Hematopoietic multipotent progenitor cell treated with erythropoietin and hydrocortisone succinate and interleukin-3 and kit ligand, for 4 days (in vitro differentiated cells): ENCODE results near the gene PEX14.

ENCODE experiments used
- DNase-seq: peaks from one replicate; pipeline ENCODE4 v3.0.0-alpha.2; 2015

The PEX14 gene

DNA sequence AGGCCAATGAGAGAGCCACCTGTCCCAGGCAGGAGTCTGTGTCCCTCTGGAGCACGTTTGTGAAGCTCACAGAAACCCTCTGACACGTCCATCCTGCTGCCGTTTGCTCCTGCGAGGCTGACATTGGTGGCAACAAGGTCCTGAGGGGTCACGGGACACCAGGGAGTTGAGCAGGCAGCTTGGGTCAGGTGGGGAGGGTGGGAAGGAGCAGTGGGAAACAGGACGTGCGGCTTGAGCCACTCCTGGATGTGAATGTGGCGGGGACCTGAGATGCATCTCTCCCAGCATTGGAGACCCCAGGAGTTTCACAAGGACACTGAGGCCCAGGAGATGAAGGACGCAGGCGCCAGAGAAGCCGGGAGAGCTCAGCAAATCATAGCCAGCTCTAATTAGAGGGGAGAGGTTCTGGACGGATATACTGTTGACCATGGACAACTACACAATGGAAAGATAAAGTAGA lies 149.0 kb downstream of the PEX14 start:
- DNase-seq, result no peak

DNA sequence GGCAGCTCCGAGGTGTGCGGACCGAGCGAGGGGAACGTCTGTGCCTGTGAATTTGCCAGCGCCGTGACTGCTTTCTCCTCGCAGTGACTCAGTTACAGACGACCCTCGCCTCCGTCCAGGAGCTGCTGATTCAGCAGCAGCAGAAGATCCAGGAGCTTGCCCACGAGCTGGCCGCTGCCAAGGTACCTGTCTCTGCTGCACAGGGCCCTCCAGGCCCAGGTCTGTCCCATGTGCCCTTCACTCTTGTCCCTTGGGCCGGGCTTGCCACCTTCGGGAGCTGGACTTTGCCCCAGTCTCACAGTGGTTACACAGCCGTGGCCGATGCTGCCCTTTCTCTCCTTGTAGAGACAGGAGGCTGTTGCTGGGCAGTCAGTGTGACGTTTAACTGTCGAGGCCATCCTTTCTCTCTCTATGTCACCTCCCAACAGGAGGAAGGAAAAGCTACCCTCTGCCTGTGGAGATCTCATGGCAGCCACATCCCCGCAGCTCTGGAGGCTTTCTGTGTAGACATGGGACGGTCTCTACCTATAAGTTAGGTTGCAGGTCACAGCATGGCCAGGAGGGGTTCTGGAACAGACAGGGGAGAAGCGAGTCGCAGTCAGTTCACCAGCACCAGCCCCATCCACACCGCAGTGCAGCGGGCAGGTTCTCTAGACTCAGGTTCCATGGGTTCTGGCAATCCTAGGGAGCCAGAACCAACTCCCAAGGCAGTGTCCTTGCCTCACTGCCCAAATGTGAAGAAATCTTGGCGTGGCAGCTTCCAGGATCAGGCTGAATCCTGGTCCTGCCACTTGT lies 149.7 kb downstream of the PEX14 start:
- DNase-seq, result no peak

DNA sequence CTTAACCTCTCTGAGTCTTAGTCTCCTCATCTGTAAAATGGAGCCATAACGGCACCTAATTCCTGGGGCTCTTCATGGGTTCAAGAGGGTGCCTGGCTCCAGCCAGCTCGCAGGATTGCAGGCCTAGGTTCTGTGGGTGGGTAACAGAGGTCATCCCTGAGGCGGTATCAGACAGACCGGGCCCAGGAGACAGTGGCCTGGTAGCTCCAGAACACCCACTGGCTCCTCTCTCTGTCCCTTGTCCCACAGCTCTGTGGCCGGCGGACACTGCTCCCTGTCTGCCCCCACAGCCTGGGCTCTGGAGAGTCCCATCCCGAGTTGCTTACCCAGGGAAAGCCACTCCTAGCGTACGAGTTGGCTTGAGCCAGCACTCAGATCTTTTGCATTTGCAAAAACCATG lies 150.3 kb downstream of the PEX14 start:
- no peak for DNase-seq

DNA sequence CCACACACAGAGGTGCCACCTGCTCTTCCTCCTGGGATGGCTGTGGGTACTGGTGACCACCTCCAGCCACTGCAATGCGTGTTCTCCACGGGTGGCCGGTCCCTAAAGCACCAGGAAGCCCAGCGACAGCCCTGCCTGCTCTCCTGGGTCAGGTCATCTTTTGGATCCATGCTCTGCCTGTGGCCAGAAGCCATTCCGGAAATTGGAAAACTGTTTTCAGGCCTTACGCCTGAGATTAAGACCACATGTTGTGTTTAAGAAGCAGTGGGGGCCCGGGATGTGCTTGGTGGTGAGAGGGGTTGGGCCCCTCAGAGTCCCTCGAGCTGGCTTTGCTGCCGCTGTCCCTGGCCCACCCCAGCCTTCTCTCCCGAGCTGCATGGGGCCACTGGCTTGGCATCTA lies 150.8 kb downstream of the PEX14 start:
- DNase-seq, result no peak

DNA sequence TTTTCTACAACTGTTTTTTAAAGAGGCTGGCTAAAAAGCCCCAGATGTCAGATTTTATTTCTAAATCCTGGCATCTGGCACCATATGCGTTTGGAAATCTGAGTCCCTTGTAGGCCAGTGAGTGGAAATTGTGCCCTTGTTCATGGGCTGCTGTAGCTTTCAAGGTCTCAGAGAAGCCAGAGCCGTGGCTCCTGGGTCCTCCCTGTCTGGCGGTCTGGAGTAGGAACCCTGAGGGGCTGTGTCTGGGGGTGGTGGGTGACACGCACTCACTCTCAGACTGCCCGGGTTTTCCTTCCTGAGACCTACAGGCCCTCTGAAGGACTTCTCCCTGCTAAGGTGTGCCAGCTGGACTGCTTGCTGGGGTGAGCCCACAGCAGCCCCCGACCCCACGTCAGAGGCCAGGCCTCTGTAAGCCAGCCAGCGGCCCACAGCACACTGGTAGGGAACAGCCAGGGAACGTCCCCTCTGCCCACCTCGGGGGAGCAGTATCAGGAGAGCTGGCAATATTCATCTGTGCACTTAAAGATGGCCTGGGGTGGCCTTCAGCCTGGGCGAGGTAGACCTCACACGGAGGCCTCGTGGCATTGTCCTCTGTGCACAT lies 151.5 kb downstream of the PEX14 start:
- no peak for DNase-seq

DNA sequence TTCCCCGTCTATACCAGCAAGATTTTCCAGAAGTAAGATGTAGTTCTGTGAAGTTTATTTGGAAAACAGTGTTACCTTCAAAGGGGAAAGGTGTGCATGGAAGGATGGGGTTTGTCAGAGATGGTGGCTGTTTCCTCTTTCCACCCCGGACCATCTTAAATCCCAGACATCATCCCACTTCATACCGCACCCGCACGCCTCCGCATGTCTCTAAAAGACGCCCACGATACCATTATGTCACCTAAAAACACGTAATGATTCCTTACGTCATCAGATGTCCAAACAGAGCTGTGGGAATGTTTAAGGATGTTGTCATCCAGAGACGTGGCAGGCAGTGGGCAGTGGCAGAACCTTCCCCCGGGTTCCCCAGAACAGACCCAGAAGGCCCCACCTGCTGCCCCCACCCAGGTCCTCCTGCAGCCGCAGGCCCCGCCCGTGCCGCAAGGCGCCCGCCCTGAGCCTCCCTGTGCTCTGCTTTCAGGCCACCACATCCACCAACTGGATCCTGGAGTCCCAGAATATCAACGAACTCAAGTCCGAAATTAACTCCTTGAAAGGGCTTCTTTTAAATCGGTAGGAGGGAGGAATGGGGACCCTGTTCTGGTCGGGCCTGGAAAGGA lies 152.2 kb downstream of the PEX14 start:
- no peak for DNase-seq

DNA sequence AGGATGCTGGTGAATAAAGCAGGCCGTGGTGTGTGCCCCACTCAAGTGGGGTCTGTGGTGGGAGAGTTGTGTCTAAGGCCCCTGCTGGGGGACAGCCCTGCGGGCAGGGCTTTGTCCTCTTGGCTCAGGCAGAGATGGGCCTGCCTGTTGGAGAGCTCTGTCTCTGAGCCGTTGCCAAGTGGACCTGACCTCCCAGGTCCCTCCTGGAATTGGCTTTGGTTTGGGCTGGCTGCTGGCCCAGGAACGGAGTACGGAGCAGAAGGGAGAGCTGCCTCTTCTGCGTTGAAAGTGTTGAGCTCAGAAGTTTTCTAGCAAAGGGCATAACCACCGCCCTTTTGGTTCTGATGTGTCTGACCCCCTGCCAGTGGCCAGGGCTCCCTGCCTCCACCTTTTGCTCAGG lies 153.9 kb downstream of the PEX14 start:
- no peak for DNase-seq

DNA sequence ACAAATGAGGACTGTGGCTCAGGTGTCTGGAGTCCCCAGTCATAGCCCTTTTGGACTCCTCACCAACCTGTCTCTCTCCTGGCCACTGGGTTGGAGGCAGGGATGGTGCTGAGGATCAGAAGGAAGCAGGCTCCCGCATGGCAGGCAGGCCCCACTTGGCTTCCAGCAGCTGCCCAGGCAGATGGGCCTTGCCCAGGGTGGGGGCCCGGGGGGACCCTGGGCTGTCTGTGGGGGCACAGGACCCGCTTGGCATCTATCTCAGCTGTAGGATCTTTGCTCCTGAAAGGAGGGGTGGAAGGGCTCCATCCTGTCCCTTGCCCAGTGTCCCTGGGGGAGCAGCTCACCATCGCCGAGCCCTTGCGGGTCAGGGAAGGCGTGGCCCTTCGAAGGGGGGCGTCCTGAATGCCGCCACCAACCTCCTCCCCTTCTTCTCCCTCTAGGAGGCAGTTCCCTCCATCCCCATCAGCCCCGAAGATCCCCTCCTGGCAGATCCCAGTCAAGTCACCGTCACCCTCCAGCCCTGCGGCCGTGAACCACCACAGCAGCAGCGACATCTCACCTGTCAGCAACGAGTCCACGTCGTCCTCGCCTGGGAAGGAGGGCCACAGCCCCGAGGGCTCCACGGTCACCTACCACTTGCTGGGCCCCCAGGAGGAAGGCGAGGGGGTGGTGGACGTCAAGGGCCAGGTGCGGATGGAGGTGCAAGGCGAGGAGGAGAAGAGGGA lies 154.5 kb downstream of the PEX14 start:
- DNase-seq, result no peak

DNA sequence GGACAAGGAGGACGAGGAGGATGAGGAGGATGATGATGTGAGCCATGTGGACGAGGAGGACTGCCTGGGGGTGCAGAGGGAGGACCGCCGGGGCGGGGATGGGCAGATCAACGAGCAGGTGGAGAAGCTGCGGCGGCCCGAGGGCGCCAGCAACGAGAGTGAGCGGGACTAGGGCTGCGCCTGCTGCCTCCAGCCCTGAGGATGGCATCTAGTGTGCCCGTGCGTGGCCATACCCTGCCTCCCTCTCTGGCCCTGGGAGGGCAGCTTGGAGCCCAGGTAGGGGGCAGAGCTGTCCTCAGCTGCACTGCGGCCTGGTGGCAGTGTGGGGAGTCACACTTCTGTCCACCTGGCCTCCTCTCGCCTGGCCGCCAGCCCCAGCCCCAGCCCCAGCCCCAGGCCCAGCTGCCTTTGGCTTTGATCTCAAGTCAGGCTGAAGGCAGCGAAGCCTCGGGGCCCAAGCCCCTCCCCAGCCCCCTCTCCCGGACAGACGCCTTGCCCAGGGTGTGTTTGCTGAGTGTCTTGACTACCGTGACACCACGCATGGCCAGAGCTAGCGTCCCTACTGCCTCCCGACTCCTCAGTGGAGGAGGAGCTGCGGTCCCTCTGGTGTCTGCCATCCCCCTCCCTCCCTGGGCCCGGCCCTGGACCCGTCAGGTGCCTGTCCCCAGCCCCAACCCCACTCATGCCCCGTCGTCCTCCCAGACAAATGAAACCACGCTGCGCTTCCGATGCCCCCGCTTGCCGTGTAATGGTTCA lies 155.2 kb downstream of the PEX14 start:
- no peak for DNase-seq

DNA sequence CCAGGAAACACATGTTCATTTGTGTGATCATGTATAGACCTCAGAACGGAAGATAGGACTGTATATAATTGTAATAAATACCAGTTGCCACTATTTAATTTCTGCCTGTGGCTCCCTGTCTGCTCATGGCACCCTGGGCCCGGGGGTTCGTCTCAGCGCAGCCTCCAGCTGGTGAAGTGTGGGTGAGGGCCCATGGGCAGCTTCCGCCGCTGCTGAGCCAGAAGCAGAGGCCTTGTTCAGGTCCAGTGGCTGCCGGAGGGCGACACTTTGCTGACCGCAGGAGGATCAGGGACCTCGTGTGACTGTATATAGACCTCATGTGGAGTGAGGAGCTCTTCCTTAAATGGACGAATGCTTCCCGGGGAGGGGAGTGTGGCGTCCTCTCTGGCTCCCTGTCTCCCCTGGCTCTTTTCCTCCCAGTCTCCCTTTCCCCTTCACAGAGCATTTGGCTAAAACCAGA lies 155.9 kb downstream of the PEX14 start:
- no peak for DNase-seq

DNA sequence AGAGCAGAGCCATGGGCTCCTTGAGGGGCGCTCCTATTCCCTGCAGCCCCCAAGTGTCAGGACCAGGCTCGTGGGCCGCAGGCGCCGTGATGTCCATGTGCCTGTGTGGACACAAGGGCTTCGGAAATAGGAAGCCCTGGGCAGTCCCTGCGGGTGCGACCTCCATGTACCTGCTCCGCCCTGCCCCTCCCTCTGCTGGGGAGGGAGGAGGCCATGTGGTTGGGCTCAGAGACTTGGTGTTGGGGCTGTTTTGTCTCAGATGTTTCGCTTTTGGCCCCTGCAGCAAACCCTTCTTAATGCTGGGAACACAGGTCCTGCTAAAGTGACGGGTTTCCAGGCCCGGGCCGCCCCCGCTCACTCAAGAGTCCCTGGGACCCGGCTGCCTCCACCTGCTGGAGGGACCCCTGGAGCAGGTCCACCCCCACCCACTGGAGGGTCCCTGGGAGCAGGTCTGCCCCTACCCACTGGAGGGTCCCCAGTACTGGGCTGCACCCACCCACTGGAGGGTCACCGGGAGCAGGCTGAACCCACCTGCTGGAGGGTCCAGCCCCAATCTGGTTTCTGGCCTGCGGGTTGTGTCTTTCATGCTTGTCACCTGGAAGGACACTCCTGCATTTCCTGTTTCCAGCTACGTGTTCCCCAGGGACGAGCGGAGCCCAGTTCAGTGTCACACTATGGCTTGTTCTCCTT lies 156.5 kb downstream of the PEX14 start:
- DNase-seq, result peak; percentile 28

DNA sequence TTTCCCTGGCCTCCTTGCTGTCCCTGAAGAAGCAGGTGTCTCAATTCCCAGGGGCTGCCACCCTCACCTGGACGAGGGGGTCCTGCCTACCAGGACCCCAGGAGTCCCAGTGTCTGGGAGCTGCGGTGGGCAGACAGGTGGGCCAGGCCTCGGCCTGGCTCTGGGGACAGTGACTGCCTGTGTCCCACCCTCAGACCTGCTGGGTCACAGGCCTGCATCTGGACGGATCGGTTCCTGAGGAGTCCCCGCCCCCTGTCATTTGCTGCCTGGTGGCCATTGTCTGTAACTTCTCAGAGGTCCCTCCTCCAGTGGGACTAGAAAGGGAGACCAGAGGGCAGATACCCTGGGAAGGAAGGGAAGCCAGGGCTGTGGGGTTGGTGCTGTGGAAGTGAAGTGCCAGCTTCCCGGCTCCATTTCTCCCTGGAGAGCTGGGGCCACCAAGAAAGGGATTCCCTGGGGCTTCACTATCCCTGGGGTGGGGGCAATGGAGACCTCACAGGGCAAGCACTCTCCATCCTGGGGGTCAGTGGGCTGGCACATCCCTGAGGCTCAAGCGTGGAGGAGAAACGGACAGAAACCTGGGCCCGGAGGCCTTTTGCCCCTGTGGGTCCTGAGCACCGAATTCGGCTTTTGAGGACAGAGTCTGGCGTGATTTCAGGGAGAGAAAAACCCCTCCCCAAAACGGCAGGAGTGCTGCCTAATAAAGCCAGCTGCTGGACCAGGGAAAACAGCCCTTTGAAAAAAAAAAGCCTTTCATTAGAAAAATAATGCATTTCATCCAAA lies 157.3 kb downstream of the PEX14 start:
- no peak for DNase-seq

DNA sequence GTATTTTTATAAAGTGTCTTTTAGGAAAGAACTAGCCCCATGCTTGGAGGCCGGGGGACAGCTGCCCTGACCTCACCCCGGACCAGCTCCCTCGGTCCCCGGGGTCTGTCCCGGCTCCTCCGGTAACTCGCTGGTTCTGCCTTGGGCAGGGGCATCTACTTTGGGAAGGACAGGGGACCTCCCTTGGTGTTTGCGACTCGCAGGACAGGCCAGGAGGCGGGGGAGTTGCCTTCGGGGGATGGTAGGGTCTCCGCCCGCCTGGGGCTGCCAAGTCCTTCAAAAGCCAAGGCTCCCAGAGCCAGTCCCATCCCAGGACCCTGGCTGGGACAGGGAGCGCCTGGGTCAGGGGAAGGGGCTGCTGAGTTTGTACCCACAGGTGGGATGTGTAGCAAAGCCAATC lies 157.9 kb downstream of the PEX14 start:
- DNase-seq, result no peak

DNA sequence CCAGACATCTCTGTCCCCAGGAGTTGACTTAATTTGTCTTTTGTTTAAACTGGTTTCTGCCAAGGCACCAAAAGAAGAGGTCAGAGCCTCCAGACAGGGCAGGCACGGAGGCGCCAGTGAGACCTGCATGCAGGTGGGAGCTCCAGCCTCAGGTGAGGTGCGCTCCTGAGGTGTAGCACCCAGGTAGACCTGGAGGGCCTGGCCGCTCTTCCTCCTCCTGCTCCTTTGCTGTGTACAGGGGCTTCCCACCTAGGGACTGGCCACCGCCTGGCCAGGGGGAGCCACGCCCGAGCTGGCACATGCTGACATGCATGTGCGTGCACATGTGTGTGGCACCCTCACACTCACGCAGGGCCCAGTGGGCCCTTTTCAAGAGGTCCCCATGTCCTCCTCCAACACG lies 158.7 kb downstream of the PEX14 start:
- no peak for DNase-seq

DNA sequence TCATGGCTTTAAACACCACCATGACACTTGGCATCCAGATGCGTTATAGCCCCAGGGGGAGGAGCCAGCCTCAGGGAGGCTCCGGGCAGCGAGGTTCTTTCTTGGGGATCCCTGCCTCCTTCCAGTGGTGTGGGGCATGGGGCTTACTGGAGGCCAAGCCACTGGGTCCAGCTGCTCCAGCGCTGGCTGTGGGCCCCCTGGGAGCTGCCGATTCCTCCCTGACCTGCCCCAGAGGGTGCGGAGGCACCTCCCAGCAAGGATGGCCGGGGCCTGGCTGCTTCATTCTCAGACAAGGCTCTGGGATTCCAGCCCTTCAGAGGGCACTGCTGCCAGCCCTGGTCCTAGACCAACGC lies 159.3 kb downstream of the PEX14 start:
- DNase-seq, result no peak

DNA sequence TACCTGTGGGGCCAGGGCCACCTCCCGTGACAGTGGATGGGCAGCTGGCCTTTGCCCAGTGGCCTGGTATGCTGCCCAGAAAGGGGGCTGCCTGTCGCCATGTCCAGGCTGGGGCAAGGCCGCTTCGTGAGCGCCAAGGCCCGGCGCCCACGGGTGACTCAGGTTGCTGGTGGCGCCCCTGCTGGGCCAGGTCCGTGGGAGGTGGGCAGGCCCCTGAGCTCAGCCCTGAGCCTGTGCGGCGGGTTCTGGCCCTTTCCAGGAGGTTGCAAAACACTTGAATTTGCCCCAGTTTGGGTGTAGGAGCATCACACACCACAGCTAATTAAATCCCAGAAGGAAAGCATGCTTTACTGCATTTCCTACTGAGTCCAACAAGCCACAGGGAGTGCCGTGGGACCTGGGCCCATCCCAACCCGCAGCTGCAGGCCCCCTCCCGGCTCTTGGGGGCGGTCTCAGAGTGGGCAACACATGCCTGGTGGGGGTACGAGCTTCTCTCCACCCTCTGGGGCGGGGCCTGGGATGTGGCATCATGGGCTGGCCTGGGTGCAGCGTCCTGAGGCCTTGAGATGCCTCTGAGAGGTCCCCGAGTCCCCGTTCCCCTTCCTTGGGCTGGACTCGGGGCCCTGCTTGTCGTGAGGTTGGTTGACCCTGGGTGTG lies 159.8 kb downstream of the PEX14 start:
- no peak for DNase-seq

DNA sequence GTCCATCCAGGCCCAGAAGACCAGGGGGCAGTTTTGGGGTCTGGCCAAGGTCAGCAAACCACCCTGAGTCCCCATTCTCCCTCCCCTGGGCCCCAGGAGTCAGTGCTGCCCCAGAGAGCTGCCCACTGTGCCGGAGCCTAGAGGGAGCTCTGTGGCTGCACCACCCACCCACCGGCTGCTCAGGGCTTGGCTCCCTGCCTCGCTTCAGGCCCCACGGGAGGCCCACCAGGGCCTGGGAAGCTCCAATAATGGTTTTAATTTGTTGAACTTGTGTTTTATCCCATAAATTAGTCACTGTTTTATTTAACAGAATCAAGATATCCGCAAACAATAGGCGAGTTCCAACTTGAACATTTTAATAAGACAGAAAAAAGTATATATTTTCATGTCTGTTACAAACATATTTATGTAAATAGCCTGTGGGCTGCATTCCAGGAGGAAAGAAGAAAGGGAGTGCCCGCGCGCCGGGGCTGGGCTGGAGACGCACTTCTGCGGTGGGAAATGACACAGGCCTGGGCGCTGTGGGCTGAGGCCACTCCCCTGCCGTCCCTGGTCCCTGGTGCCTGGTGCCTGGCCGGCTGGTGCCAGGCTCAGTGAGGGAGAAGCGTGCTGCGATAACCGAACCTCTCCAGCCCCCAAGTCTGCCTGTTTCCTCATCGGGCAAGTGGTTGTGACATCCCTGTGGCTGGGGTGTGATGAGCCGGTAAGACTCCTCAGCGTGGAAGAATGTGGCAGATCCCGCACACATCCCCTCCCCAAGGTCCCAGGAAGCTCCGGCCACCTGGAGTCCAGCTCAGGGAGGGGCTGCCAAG lies 160.5 kb downstream of the PEX14 start:
- DNase-seq, result no peak

DNA sequence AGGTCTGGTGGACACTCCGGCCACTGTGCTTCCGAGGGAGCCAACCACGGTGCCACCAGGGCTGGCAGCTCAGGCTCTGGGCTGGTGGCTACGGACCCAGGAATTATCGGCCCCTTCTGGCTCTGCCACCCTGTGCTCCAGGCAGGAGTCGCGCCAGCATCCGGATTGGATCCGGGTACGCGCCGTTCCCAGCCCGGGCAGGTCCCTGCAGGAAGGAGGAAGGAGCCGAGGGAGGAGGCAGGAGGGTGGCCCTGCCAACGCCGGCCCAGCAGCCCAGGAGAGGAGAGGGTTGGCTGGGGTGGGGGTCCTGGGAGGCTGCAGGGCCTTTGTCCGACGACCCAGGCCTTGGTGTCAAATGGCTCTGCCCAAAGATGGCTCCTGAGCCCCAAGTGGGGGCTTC lies 161.2 kb downstream of the PEX14 start:
- no peak for DNase-seq

DNA sequence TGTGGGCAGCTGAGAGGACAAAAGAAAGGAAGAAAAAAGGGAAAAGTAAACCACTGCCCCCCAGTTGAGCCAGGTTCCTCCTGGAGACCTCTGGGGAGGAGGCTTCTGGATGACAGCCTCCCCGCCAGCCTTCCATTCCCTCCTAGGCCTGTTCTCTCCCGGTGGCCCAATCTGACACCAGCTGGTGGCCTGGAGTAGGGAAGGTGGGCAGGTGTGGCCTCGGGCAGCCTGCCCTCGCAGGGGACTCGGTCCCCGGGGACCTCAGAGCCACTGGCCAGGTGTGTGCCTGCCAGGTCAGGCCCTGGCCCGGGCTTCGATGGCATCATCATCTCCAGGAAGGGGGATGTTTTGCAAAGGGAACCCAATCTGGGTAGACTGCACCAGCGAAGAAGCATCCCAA lies 162.7 kb downstream of the PEX14 start:
- no peak for DNase-seq
